Breast epithelium (tissue), 3 donors: ENCODE results near the gene EXO5.

ENCODE experiments used
- CTCF ChIP-seq, 3 donors: fragments of 450-650 bp; IDR thresholded peaks; one replicate each; pipeline ENCODE4 v1.5.1; 2016 to 2017; ENCODE audit warnings: antibody characterized with exemption in 3 of 3, mild to moderate bottlenecking in 3 of 3, moderate library complexity in 3 of 3
- POLR2A ChIP-seq: fragments of 450-650 bp; IDR thresholded peaks from one replicate; pipeline ENCODE4 v1.6.1; 2016; ENCODE audit warnings: antibody characterized with exemption, mild to moderate bottlenecking, moderate library complexity
- POLR2AphosphoS5 ChIP-seq, 3 donors: sonication (generic); formaldehyde crosslinking; IDR thresholded peaks; one replicate each; pipeline ENCODE4 v1.6.1; 2017; ENCODE audit warnings: antibody characterized with exemption in 3 of 3

DNA sequence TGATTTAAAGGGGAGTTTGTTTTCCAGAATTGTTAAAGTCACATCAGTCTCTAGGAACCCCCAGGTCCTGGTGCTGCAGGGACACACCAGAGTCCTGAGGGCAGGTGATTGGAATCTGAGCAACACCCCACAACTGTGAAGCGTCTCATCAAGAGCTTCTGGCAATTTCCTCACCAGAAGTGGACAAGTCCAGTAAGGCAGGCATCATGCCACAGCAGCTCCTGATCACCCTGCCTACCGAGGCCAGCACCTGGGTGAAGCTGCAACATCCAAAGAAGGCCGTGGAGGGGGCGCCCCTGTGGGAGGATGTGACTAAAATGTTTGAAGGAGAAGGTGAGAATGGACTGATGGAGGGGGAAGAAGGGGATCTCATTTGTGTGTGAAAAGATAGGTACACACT is 29.4 kb upstream of the EXO5 start:
- no peak for TF ChIP-seq CTCF (IDR thresholded peaks at IDR 0.05)
- no peak for TF ChIP-seq POLR2A
- no peak for TF ChIP-seq POLR2AphosphoS5 (IDR thresholded peaks at IDR 0.05)
